Measurements from ENCODE around the gene DRAM1. TPM values are rescaled to one million over a fixed set of nuclear protein-coding genes. Genes with fewer than 3 reads are reported as not detected.
A peak's percentile ranks its signal among the peaks of the same experiment; 100 is the strongest.

Gene DRAM1
- total and polyA plus RNA-seq, 2 donors (not counting 1 experiment from before 2014, with no cell fraction given): 155 to 184 TPM

- DNase-seq (ENCODE audit: low read depth in 2 of 2): peak; percentile 19 to 54
- H3K4me3 ChIP-seq (replicated peaks in 1 of 4; ENCODE audit: control extremely low read depth in 1 of 4, insufficient read depth in 1 of 4, low read depth in 3 of 4, low read length in 4 of 4): no peak overlapping the region
- peak overlapping the region; percentile 22 for H3K27ac ChIP-seq (ENCODE audit: insufficient read depth, low read length)
Measured at GRCh38 chr12:101957252-101957959, 80.0 kb downstream of the DRAM1 start.

GRCh38 chr12:101959607-101960006 lies 82.2 kb downstream of the DRAM1 start:
- H2AFZ ChIP-seq (ENCODE audit: low read length): no peak overlapping the region
- H3K9me3 ChIP-seq (ENCODE audit: control insufficient read depth, insufficient read depth, low read depth, low read length): no peaks in the 10 kb centered on the region

More at GRCh38 chr12:101957252-101957959, 80.0 kb downstream of the DRAM1 start:
- no peak for TF ChIP-seq CTCF (conservative IDR thresholded peaks at IDR 0.05 in 1 of 2, IDR thresholded peaks at IDR 0.05 in 1 of 2; ENCODE audit: low read depth in 1 of 2, low read length in 2 of 2)
- TF ChIP-seq EZH2 (IDR thresholded peaks at IDR 0.05; ENCODE audit: low read length, missing control alignments): no peak
- H4K20me1 ChIP-seq (ENCODE audit: control insufficient read depth, extremely low read depth, insufficient read depth, low read length): no peaks in the 10 kb centered on the region
- H3K27me3 ChIP-seq (ENCODE audit: control insufficient read depth, insufficient read depth, low read length): no peaks in the 10 kb centered on the region
- no peak overlapping the region for H3K4me2 ChIP-seq (ENCODE audit: extremely low read depth, insufficient read depth, low read length)
- H3K9ac ChIP-seq (ENCODE audit: insufficient read depth, low read length): no peak overlapping the region
- H3K36me3 ChIP-seq (ENCODE audit: control insufficient read depth, insufficient read depth, low read length): no peaks in the 10 kb centered on the region
- no peaks in the 10 kb centered on the region for H3K79me2 ChIP-seq (ENCODE audit: control insufficient read depth, insufficient read depth, low read length)
- no peaks in the 10 kb centered on the region for H3K4me1 ChIP-seq (ENCODE audit: control insufficient read depth, extremely low read depth, insufficient read depth, low read length)
- H3K9me3 ChIP-seq (ENCODE audit: control insufficient read depth, insufficient read depth, low read depth, low read length): no peaks in the 10 kb centered on the region
- H2AFZ ChIP-seq (ENCODE audit: low read length): no peak overlapping the region

GRCh38 chr12:101962486-101962885 lies 85.1 kb downstream of the DRAM1 start:
- no peak overlapping the region for H3K4me3 ChIP-seq (replicated peaks in 1 of 4; ENCODE audit: control extremely low read depth in 1 of 4, insufficient read depth in 1 of 4, low read depth in 3 of 4, low read length in 4 of 4)
- no peak overlapping the region for H2AFZ ChIP-seq (ENCODE audit: low read length)
- peak; percentile 10 to 81 for DNase-seq (ENCODE audit: low read depth in 2 of 2)
- no peak overlapping the region for H3K9ac ChIP-seq (ENCODE audit: insufficient read depth, low read length)
- no peaks in the 10 kb centered on the region for H3K9me3 ChIP-seq (ENCODE audit: control insufficient read depth, insufficient read depth, low read depth, low read length)
- H3K27ac ChIP-seq (ENCODE audit: insufficient read depth, low read length): no peak overlapping the region
- no peaks in the 10 kb centered on the region for H4K20me1 ChIP-seq (ENCODE audit: control insufficient read depth, extremely low read depth, insufficient read depth, low read length)
- no peaks in the 10 kb centered on the region for H3K36me3 ChIP-seq (ENCODE audit: control insufficient read depth, insufficient read depth, low read length)
- H3K4me1 ChIP-seq (ENCODE audit: control insufficient read depth, extremely low read depth, insufficient read depth, low read length): no peaks in the 10 kb centered on the region
- no peaks in the 10 kb centered on the region for H3K79me2 ChIP-seq (ENCODE audit: control insufficient read depth, insufficient read depth, low read length)
- no peak for TF ChIP-seq EZH2 (IDR thresholded peaks at IDR 0.05; ENCODE audit: low read length, missing control alignments)
- no peak for TF ChIP-seq CTCF (conservative IDR thresholded peaks at IDR 0.05 in 1 of 2, IDR thresholded peaks at IDR 0.05 in 1 of 2; ENCODE audit: low read depth in 1 of 2, low read length in 2 of 2)
- H3K4me2 ChIP-seq (ENCODE audit: extremely low read depth, insufficient read depth, low read length): no peak overlapping the region
- H3K27me3 ChIP-seq (ENCODE audit: control insufficient read depth, insufficient read depth, low read length): no peaks in the 10 kb centered on the region

More at GRCh38 chr12:101959607-101960006, 82.2 kb downstream of the DRAM1 start:
- H3K4me3 ChIP-seq (replicated peaks in 1 of 4; ENCODE audit: control extremely low read depth in 1 of 4, insufficient read depth in 1 of 4, low read depth in 3 of 4, low read length in 4 of 4): no peak overlapping the region
- H3K4me1 ChIP-seq (ENCODE audit: control insufficient read depth, extremely low read depth, insufficient read depth, low read length): no peaks in the 10 kb centered on the region
- no peak overlapping the region for H3K9ac ChIP-seq (ENCODE audit: insufficient read depth, low read length)
- no peaks in the 10 kb centered on the region for H3K79me2 ChIP-seq (ENCODE audit: control insufficient read depth, insufficient read depth, low read length)
- no peak overlapping the region for H3K4me2 ChIP-seq (ENCODE audit: extremely low read depth, insufficient read depth, low read length)
- H4K20me1 ChIP-seq (ENCODE audit: control insufficient read depth, extremely low read depth, insufficient read depth, low read length): no peaks in the 10 kb centered on the region
- DNase-seq (ENCODE audit: low read depth in 2 of 2): no peak
- no peaks in the 10 kb centered on the region for H3K36me3 ChIP-seq (ENCODE audit: control insufficient read depth, insufficient read depth, low read length)
- H3K27ac ChIP-seq (ENCODE audit: insufficient read depth, low read length): no peak overlapping the region
- H3K27me3 ChIP-seq (ENCODE audit: control insufficient read depth, insufficient read depth, low read length): no peaks in the 10 kb centered on the region
- TF ChIP-seq EZH2 (IDR thresholded peaks at IDR 0.05; ENCODE audit: low read length, missing control alignments) (no peak), CTCF (conservative IDR thresholded peaks at IDR 0.05 in 1 of 2, IDR thresholded peaks at IDR 0.05 in 1 of 2; ENCODE audit: low read depth in 1 of 2, low read length in 2 of 2) (no peak)

Measured in fibroblast of lung (primary cell).